Glutamatergic neuron (in vitro differentiated cells): ENCODE results near the gene PTPRG. TPM values are rescaled to one million over a fixed set of nuclear protein-coding genes. Genes with fewer than 3 reads are reported as not detected.

Experiments
- DNase-seq: peaks from one replicate; pipeline ENCODE4 v3.0.0; 2022
- H3K27ac Mint-ChIP-seq: one replicate; pipeline ENCODE4 v1.8.0; 2020; ENCODE audit warnings: mild to moderate bottlenecking, mixed read lengths, inconsistent platforms; ENCODE audit not compliant: unreplicated experiment
- H3K27me3 Mint-ChIP-seq: one replicate; pipeline ENCODE4 v1.8.0; 2020; ENCODE audit warnings: mild to moderate bottlenecking, moderate library complexity, mixed read lengths, inconsistent platforms; ENCODE audit not compliant: unreplicated experiment
- H3K36me3 Mint-ChIP-seq: one replicate; pipeline ENCODE4 v1.8.0; 2020; ENCODE audit warnings: mild to moderate bottlenecking, mixed read lengths, inconsistent platforms; ENCODE audit not compliant: unreplicated experiment
- H3K4me1 Mint-ChIP-seq: one replicate; pipeline ENCODE4 v1.8.0; 2020; ENCODE audit warnings: mild to moderate bottlenecking, low read depth, mixed read lengths, inconsistent platforms; ENCODE audit not compliant: unreplicated experiment
- H3K4me3 Mint-ChIP-seq: one replicate; pipeline ENCODE4 v1.8.0; 2020; ENCODE audit warnings: mild to moderate bottlenecking, mixed read lengths, inconsistent platforms; ENCODE audit not compliant: unreplicated experiment
- H3K9me3 Mint-ChIP-seq: one replicate; pipeline ENCODE4 v1.8.0; 2020; ENCODE audit warnings: mild to moderate bottlenecking, moderate library complexity, mixed read lengths, inconsistent platforms; ENCODE audit not compliant: unreplicated experiment
- CTCF ChIP-seq: fragments of 200-600 bp; sonication (generic); IDR thresholded peaks from one replicate; pipeline ENCODE4 v1.5.0; 2021; ENCODE audit not compliant: partially characterized antibody, unreplicated experiment
- total RNA-seq: library from RNA; stranded (reverse); fragmentation: NEBNext Ultra II Directional; extraction: Animal tissue kit (Norgen Biotek cat#: 25700); gene quantifications from one replicate; pipeline ENCODE4 v1.2.1, GENCODE V29; 2021; ENCODE audit not compliant: unreplicated experiment

Gene PTPRG
- total RNA-seq, 1 donor from 2014 or later = 52.1 TPM

- H3K27ac Mint-ChIP-seq = no peak overlapping the region
Observed at GRCh38 chr3:61924991-61925390, 363.6 kb downstream of the PTPRG start.

DNA sequence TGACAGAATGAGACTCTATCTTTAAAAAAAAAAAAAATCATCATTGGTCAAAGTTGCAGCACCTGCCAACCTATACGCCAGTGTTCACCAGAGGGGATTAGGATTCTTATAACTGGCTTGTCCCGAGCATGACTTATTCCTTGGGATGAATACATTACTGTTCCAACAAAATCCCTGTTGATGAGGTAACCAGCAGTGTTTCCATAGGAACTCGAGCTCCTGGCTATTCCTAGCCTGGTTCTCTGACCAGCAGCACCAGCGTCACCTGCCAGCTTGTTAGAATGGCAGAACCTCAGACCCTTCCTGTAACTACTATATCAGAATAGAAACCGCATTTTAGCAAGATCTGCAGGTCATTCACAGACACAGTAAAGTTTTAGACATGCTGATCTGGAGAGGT, 364.4 kb downstream of the PTPRG start:
- Mint-ChIP-seq H3K27me3 (no peaks in the 10 kb centered on the region), H3K4me3 (no peak overlapping the region), H3K27ac (no peak overlapping the region), H3K4me1 (peaks cover 17% of the 10 kb centered on the region), H3K9me3 (no peaks in the 10 kb centered on the region), H3K36me3 (no peaks in the 10 kb centered on the region)
- TF ChIP-seq CTCF = no peak
- DNase-seq = no peak

More at GRCh38 chr3:61924991-61925390, 363.6 kb downstream of the PTPRG start:
- Mint-ChIP-seq H3K9me3 (no peaks in the 10 kb centered on the region), H3K4me1 (peaks cover 16% of the 10 kb centered on the region), H3K36me3 (no peaks in the 10 kb centered on the region), H3K27me3 (peaks cover 2% of the 10 kb centered on the region), H3K4me3 (no peak overlapping the region)
- TF ChIP-seq CTCF = no peak
- DNase-seq = no peak

DNA sequence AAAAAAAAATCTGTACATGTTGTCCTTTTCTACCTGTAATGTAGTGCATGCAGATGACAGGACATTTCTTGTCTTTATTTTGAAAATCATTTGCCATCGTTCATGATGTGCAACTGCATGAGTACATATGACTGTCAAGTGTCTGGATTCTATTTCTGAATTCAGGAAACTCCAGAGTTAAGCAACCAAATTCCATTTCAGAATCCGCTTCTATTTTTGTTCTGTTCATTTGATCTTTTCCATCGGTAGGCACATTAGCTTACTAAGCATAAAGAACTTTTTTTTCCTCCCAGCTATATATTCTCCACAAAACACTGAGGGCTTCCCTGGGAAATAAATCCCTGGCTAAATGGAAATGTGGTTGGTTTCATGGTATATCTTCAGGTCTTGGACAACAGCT, 365.6 kb downstream of the PTPRG start:
- Mint-ChIP-seq H3K4me3 (no peak overlapping the region), H3K9me3 (no peaks in the 10 kb centered on the region), H3K27me3 (no peaks in the 10 kb centered on the region), H3K36me3 (no peaks in the 10 kb centered on the region), H3K4me1 (peaks cover 19% of the 10 kb centered on the region), H3K27ac (no peak overlapping the region)
- no peak for DNase-seq
- TF ChIP-seq CTCF = no peak

- H3K4me1 Mint-ChIP-seq = peaks cover 19% of the 10 kb centered on the region
- no peaks in the 10 kb centered on the region for H3K36me3 Mint-ChIP-seq
- H3K4me3 Mint-ChIP-seq = no peak overlapping the region
- no peaks in the 10 kb centered on the region for H3K27me3 Mint-ChIP-seq
- no peak for TF ChIP-seq CTCF
- H3K27ac Mint-ChIP-seq = no peak overlapping the region
- H3K9me3 Mint-ChIP-seq = no peaks in the 10 kb centered on the region
- DNase-seq = no peak
Observed at GRCh38 chr3:61927332-61927731, 366.0 kb downstream of the PTPRG start.

DNA sequence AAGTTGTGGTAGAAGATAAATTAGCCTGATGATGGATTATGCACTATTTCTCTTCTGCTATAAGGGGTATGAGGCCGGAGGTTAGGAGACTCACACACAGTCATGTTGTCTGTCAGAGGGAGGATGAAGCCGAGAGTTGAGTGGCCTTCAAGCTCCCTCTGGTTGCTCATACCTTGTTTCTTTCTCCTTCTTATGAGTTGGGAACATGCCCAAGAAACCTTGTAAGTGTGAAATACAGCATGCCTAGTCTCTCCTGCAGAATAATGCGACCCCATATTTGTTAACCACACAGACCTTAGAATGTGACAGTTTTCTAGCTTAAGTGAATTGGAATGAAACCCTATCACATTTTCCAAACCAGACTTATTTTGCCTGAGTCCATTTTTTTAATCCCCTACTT, 366.7 kb downstream of the PTPRG start:
- no peak for DNase-seq
- no peaks in the 10 kb centered on the region for H3K9me3 Mint-ChIP-seq
- no peaks in the 10 kb centered on the region for H3K27me3 Mint-ChIP-seq
- no peaks in the 10 kb centered on the region for H3K36me3 Mint-ChIP-seq
- peaks cover 19% of the 10 kb centered on the region for H3K4me1 Mint-ChIP-seq
- no peak overlapping the region for H3K4me3 Mint-ChIP-seq
- TF ChIP-seq CTCF = no peak
- no peak overlapping the region for H3K27ac Mint-ChIP-seq
